Measurements from ENCODE around the gene STAT6. TPM values are rescaled to one million over a fixed set of nuclear protein-coding genes. Genes with fewer than 3 reads are reported as not detected.

Gene STAT6
- total and polyA plus RNA-seq, 5 experiments from 2014 or later, result 80.2 to 316 (median 97.1) TPM

GRCh38 chr12:57116580-57117281 lies 5.6 kb upstream of the STAT6 start:
- Mint-ChIP-seq H3K27ac (peak overlapping the region in 1 of 10 donors; percentile 8), H3K27me3 (peaks cover 0 to 2% (median 0%) of the 10 kb centered on the region in 5 donors), H3K4me1 (peaks cover 4 to 23% (median 11%) of the 10 kb centered on the region in 4 donors), H3K36me3 (no peaks in the 10 kb centered on the region), H3K9me3 (no peaks in the 10 kb centered on the region), H3K4me3 (no peak overlapping the region)
- ATAC-seq (no peak), DNase-seq (no peak)
- POLR2A ChIA-PET, result interaction anchor here (0.6 kb wide), 1 partner anchor 36 kb away, joined by 4 read pairs; no protein-coding TSS in a partner anchor

- POLR2A ChIA-PET, result interaction anchor here (0.6 to 16.7 kb wide), 30 partner anchors 10 to 484 kb away, joined by 3 to 559 read pairs (median 5); partner anchors contain the start of genes BAZ2A, DDIT3, LRP1 and NAB2
- Mint-ChIP-seq H3K4me1 (peaks cover 24 to 38% (median 35%) of the 10 kb centered on the region in 4 donors), H3K27ac (peak overlapping the region; percentile 94 to 99 (median 98)), H3K27me3 (peaks cover 0 to 2% (median 0%) of the 10 kb centered on the region in 5 donors), H3K9me3 (no peaks in the 10 kb centered on the region), H3K36me3 (peaks cover 0 to 9% (median 0%) of the 10 kb centered on the region in 3 donors), H3K4me3 (peak overlapping the region; percentile 89 to 99 (median 96))
- ATAC-seq (no peak), DNase-seq (peak in 1 of 10 donors; percentile 45)
Measured at GRCh38 chr12:57112492-57113294, 1.5 kb upstream of the STAT6 start.

- ATAC-seq, result peak; percentile 42 to 45
- peak overlapping the region; percentile 94 to 99 (median 98) for H3K27ac Mint-ChIP-seq
- peak; percentile 47 to 77 (median 54) for DNase-seq
- H3K36me3 Mint-ChIP-seq, result peaks cover 0 to 32% (median 0%) of the 10 kb centered on the region in 3 donors
- H3K4me1 Mint-ChIP-seq, result peaks cover 33 to 57% (median 53%) of the 10 kb centered on the region in 4 donors
- H3K4me3 Mint-ChIP-seq, result peak overlapping the region; percentile 89 to 99 (median 96)
- no peaks in the 10 kb centered on the region for H3K9me3 Mint-ChIP-seq
- POLR2A ChIA-PET, result interaction anchor here (0.6 to 16.7 kb wide), 16 partner anchors 16 to 920 kb away, joined by 3 to 559 read pairs (median 10); partner anchors contain the start of genes LRP1, NAB2, NEMP1 and PTGES3
- peaks cover 0 to 2% (median 0%) of the 10 kb centered on the region in 5 donors for H3K27me3 Mint-ChIP-seq
Measured at GRCh38 chr12:57110104-57111030, 795 bp downstream of the STAT6 start.

- H3K27me3 Mint-ChIP-seq, result peaks cover 0 to 2% (median 0%) of the 10 kb centered on the region in 5 donors
- DNase-seq, result peak in 1 of 10 donors; percentile 32
- peak overlapping the region; percentile 89 to 99 (median 96) for H3K4me3 Mint-ChIP-seq
- no peaks in the 10 kb centered on the region for H3K9me3 Mint-ChIP-seq
- ATAC-seq, result no peak
- POLR2A ChIA-PET, result interaction anchor here (4.9 to 16.7 kb wide), 2 partner anchors 15 to 30 kb away, joined by 150 to 559 read pairs; partner anchors contain the start of genes NAB2 and NEMP1
- peaks cover 33 to 66% (median 60%) of the 10 kb centered on the region in 4 donors for H3K4me1 Mint-ChIP-seq
- peak overlapping the region; percentile 80 to 99 (median 98) for H3K27ac Mint-ChIP-seq
- peaks cover 0 to 41% (median 3%) of the 10 kb centered on the region in 3 donors for H3K36me3 Mint-ChIP-seq
Measured at GRCh38 chr12:57109207-57110103, 1.7 kb downstream of the STAT6 start.

GRCh38 chr12:57107456-57108155 lies 3.6 kb downstream of the STAT6 start:
- POLR2A ChIA-PET, result interaction anchor here (4.9 to 16.7 kb wide), 2 partner anchors 13 to 28 kb away, joined by 150 to 559 read pairs; partner anchors contain the start of genes NAB2 and NEMP1
- Mint-ChIP-seq H3K9me3 (no peaks in the 10 kb centered on the region), H3K36me3 (peaks cover 0 to 51% (median 3%) of the 10 kb centered on the region in 3 donors), H3K4me3 (peak overlapping the region in 7 of 10 donors; percentile 1 to 89 (median 63)), H3K27me3 (peaks cover 0 to 2% (median 0%) of the 10 kb centered on the region in 5 donors), H3K27ac (peak overlapping the region; percentile 63 to 94 (median 77)), H3K4me1 (peaks cover 33 to 76% (median 71%) of the 10 kb centered on the region in 4 donors)
- DNase-seq (peak in 1 of 10 donors; percentile 37), ATAC-seq (no peak)

- POLR2A ChIA-PET, result interaction anchor here (0.6 to 16.7 kb wide), 4 partner anchors 12 to 1099 kb away, joined by 3 to 559 read pairs (median 4); partner anchors contain the start of gene NAB2
- H3K36me3 Mint-ChIP-seq, result peaks cover 0 to 64% (median 3%) of the 10 kb centered on the region in 3 donors
- no peaks in the 10 kb centered on the region for H3K27me3 Mint-ChIP-seq
- no peak for ATAC-seq
- no peak for DNase-seq
- H3K4me3 Mint-ChIP-seq, result peak overlapping the region in 2 of 10 donors; percentile 26 to 71
- peaks cover 28 to 77% (median 75%) of the 10 kb centered on the region in 4 donors for H3K4me1 Mint-ChIP-seq
- H3K27ac Mint-ChIP-seq, result peak overlapping the region in 7 of 10 donors; percentile 22 to 88 (median 78)
- H3K9me3 Mint-ChIP-seq, result no peaks in the 10 kb centered on the region
Measured at GRCh38 chr12:57106021-57106708, 5.0 kb downstream of the STAT6 start.

GRCh38 chr12:57105011-57105753 lies 6.0 kb downstream of the STAT6 start:
- Mint-ChIP-seq H3K27ac (peak overlapping the region in 8 of 10 donors; percentile 28 to 90 (median 67)), H3K9me3 (no peaks in the 10 kb centered on the region), H3K36me3 (peaks cover 0 to 71% (median 3%) of the 10 kb centered on the region in 3 donors), H3K27me3 (no peaks in the 10 kb centered on the region), H3K4me3 (peak overlapping the region in 1 of 10 donors; percentile 62), H3K4me1 (peaks cover 27 to 83% (median 80%) of the 10 kb centered on the region in 4 donors)
- ATAC-seq, result no peak
- no peak for DNase-seq
- POLR2A ChIA-PET, result interaction anchor here (0.6 to 16.7 kb wide), 5 partner anchors 11 to 1098 kb away, joined by 3 to 559 read pairs (median 3); partner anchors contain the start of genes NAB2 and NEMP1

GRCh38 chr12:57104292-57104910 lies 6.8 kb downstream of the STAT6 start:
- Mint-ChIP-seq H3K4me3 (peak overlapping the region in 2 of 10 donors; percentile 9 to 62), H3K9me3 (no peaks in the 10 kb centered on the region), H3K4me1 (peaks cover 22 to 82% (median 76%) of the 10 kb centered on the region in 4 donors), H3K27me3 (no peaks in the 10 kb centered on the region), H3K36me3 (peaks cover 0 to 78% (median 6%) of the 10 kb centered on the region in 3 donors), H3K27ac (peak overlapping the region in 8 of 10 donors; percentile 6 to 90 (median 50))
- DNase-seq (peak in 1 of 10 donors; percentile 44), ATAC-seq (no peak)
- POLR2A ChIA-PET, result interaction anchor here (1.6 to 16.7 kb wide), 2 partner anchors 10 to 22 kb away, joined by 3 to 559 read pairs; partner anchors contain the start of gene NAB2
